ENCODE data around the gene ATP9B. TPM values are rescaled to one million over a fixed set of nuclear protein-coding genes. Genes with fewer than 3 reads are reported as not detected.

The ATP9B gene
- total RNA-seq, 2 donors from 2014 or later = 15.4 to 17.6 TPM

- H3K27me3 ChIP-seq = no peaks in the 10 kb centered on the region
- H3K9me3 ChIP-seq = no peaks in the 10 kb centered on the region
- H3K36me3 ChIP-seq = no peaks in the 10 kb centered on the region
- no peak overlapping the region for H3K27ac ChIP-seq
- no peak for DNase-seq (ENCODE audit: low spot score)
- H3K4me1 ChIP-seq = no peaks in the 10 kb centered on the region
- no peak overlapping the region for H3K4me3 ChIP-seq
- no peak for TF ChIP-seq CTCF (IDR thresholded peaks at IDR 0.05)
These were observed 19.7 kb upstream of the ATP9B start for GRCh38 chr18:79049506-79049905.

GRCh38 chr18:79050005-79050404 is 19.2 kb upstream of the ATP9B start:
- no peaks in the 10 kb centered on the region for H3K4me1 ChIP-seq
- no peak for TF ChIP-seq CTCF (IDR thresholded peaks at IDR 0.05)
- H3K36me3 ChIP-seq = no peaks in the 10 kb centered on the region
- no peaks in the 10 kb centered on the region for H3K9me3 ChIP-seq
- H3K27ac ChIP-seq = no peak overlapping the region
- no peak for DNase-seq (ENCODE audit: low spot score)
- no peak overlapping the region for H3K4me3 ChIP-seq
- H3K27me3 ChIP-seq = no peaks in the 10 kb centered on the region

GRCh38 chr18:79056827-79057367 is 12.3 kb upstream of the ATP9B start:
- no peak for DNase-seq (ENCODE audit: low spot score)
- no peak for TF ChIP-seq CTCF (IDR thresholded peaks at IDR 0.05)
- Histone ChIP-seq H3K9me3 (peaks cover 5 to 7% of the 10 kb centered on the region in 2 donors), H3K27ac (no peak overlapping the region), H3K27me3 (no peaks in the 10 kb centered on the region), H3K36me3 (no peaks in the 10 kb centered on the region), H3K4me3 (no peak overlapping the region), H3K4me1 (no peaks in the 10 kb centered on the region)

- H3K4me1 ChIP-seq = no peaks in the 10 kb centered on the region
- no peak for DNase-seq (ENCODE audit: low spot score)
- peaks cover 5 to 7% of the 10 kb centered on the region in 2 donors for H3K9me3 ChIP-seq
- TF ChIP-seq CTCF (IDR thresholded peaks at IDR 0.05) = no peak
- no peaks in the 10 kb centered on the region for H3K27me3 ChIP-seq
- no peak overlapping the region for H3K4me3 ChIP-seq
- H3K36me3 ChIP-seq = no peaks in the 10 kb centered on the region
- H3K27ac ChIP-seq = no peak overlapping the region
These were observed 11.2 kb upstream of the ATP9B start for GRCh38 chr18:79058007-79058406.

- no peaks in the 10 kb centered on the region for H3K4me1 ChIP-seq
- TF ChIP-seq CTCF (IDR thresholded peaks at IDR 0.05) = no peak
- H3K4me3 ChIP-seq = no peak overlapping the region
- no peaks in the 10 kb centered on the region for H3K27me3 ChIP-seq
- H3K36me3 ChIP-seq = no peaks in the 10 kb centered on the region
- no peak for DNase-seq (ENCODE audit: low spot score)
- H3K27ac ChIP-seq = no peak overlapping the region
- peaks cover 0 to 3% of the 10 kb centered on the region in 2 donors for H3K9me3 ChIP-seq
These were observed 6.4 kb upstream of the ATP9B start for GRCh38 chr18:79062806-79063205.

GRCh38 chr18:79064228-79064627 is 5.0 kb upstream of the ATP9B start:
- H3K4me1 ChIP-seq = no peaks in the 10 kb centered on the region

More at GRCh38 chr18:79064228-79064627, 5.0 kb upstream of the ATP9B start:
- Histone ChIP-seq H3K27me3 (no peaks in the 10 kb centered on the region), H3K27ac (no peak overlapping the region), H3K4me3 (no peak overlapping the region), H3K9me3 (peaks cover 0 to 3% of the 10 kb centered on the region in 2 donors), H3K36me3 (no peaks in the 10 kb centered on the region)
- DNase-seq (ENCODE audit: low spot score) = no peak
- TF ChIP-seq CTCF (IDR thresholded peaks at IDR 0.05) = no peak

All from right atrium auricular region (tissue), 2 donors.